H9 (cell line): ENCODE measurements around the gene HOXD13. TPM values are rescaled to one million over a fixed set of nuclear protein-coding genes. Genes with fewer than 3 reads are reported as not detected.

ENCODE experiments used
- DNase-seq: peaks from one replicate; pipeline ENCODE4 v3.0.0-alpha.2; 2017
- H2AFZ ChIP-seq: one replicate; pipeline ENCODE4 v1.6.1; 2013; ENCODE audit warnings: mild to moderate bottlenecking, low read length, control low read depth, moderate library complexity
- H2AK5ac ChIP-seq: 2 replicates; pipeline ENCODE4 v1.6.1; 2013; ENCODE audit warnings: low read length, control low read depth, mixed read lengths; ENCODE audit not compliant: insufficient read length
- H2BK120ac ChIP-seq: one replicate; pipeline ENCODE4 v1.6.1; 2013; ENCODE audit warnings: low read depth, mild to moderate bottlenecking, low read length, control low read depth, inconsistent platforms; ENCODE audit not compliant: poor library complexity, severe bottlenecking
- H2BK12ac ChIP-seq: 2 replicates; pipeline ENCODE4 v1.6.1; 2013; ENCODE audit warnings: low read length, control low read depth, mixed read lengths, low read depth; ENCODE audit not compliant: insufficient read length
- H2BK15ac ChIP-seq: 2 replicates; pipeline ENCODE4 v1.6.1; 2013; ENCODE audit warnings: low read depth, low read length, control low read depth
- H2BK20ac ChIP-seq: one replicate; pipeline ENCODE4 v1.6.1; 2013; ENCODE audit warnings: low read depth, mild to moderate bottlenecking, low read length, control low read depth, inconsistent platforms; ENCODE audit not compliant: poor library complexity, severe bottlenecking
- H2BK5ac ChIP-seq: 2 replicates; pipeline ENCODE4 v1.6.1; 2013; ENCODE audit warnings: low read length, control low read depth, mixed read lengths; ENCODE audit not compliant: insufficient read length
- H3K14ac ChIP-seq: 2 replicates; pipeline ENCODE4 v1.6.1; 2013; ENCODE audit warnings: low read length, control low read depth; ENCODE audit not compliant: insufficient read depth
- H3K18ac ChIP-seq: 2 replicates; pipeline ENCODE4 v1.6.1; 2013; ENCODE audit warnings: low read depth, mild to moderate bottlenecking, mixed read lengths, low read length, control low read depth; ENCODE audit not compliant: insufficient read length
- H3K23ac ChIP-seq: 2 replicates; pipeline ENCODE4 v1.6.1; 2013; ENCODE audit warnings: low read length, control low read depth, mixed read lengths, low read depth; ENCODE audit not compliant: insufficient read length
- H3K23me2 ChIP-seq: 2 replicates; pipeline ENCODE4 v1.6.1; 2013; ENCODE audit warnings: low read depth, mild to moderate bottlenecking, mixed read lengths, low read length, control low read depth; ENCODE audit not compliant: insufficient read length, poor library complexity, severe bottlenecking
- H3K27ac ChIP-seq: 2 replicates; pipeline ENCODE4 v1.5.1; 2013; ENCODE audit warnings: low read length, control low read depth, mixed read lengths, low read depth; ENCODE audit not compliant: insufficient read length
- H3K27me3 ChIP-seq: 2 replicates; pipeline ENCODE4 v1.6.1; 2013; ENCODE audit warnings: low read length, control low read depth, inconsistent platforms; ENCODE audit not compliant: insufficient read depth
- H3K4ac ChIP-seq: 2 replicates; pipeline ENCODE4 v1.6.1; 2013; ENCODE audit warnings: low read depth, mild to moderate bottlenecking, control low read depth, inconsistent platforms, low read length, moderate library complexity
- H3K4me1 ChIP-seq: 2 replicates; pipeline ENCODE4 v1.6.1; 2013; ENCODE audit warnings: low read length, control low read depth, inconsistent platforms; ENCODE audit not compliant: insufficient read depth
- H3K4me2 ChIP-seq: 2 replicates; pipeline ENCODE4 v1.6.1; 2013; ENCODE audit warnings: low read length, control low read depth, mixed read lengths; ENCODE audit not compliant: insufficient read length, insufficient read depth
- H3K56ac ChIP-seq: 2 replicates; pipeline ENCODE4 v1.6.1; 2013; ENCODE audit warnings: low read depth, mild to moderate bottlenecking, mixed read lengths, low read length, control low read depth; ENCODE audit not compliant: insufficient read length
- H3K79me1 ChIP-seq: 2 replicates; pipeline ENCODE4 v1.6.1; 2013; ENCODE audit warnings: low read depth, mild to moderate bottlenecking, moderate library complexity, low read length, control low read depth, inconsistent platforms; ENCODE audit not compliant: insufficient read depth, poor library complexity, severe bottlenecking
- H3K79me2 ChIP-seq: 2 replicates; pipeline ENCODE4 v1.6.1; 2013; ENCODE audit warnings: low read length, control low read depth, inconsistent platforms; ENCODE audit not compliant: insufficient read depth
- H3K9ac ChIP-seq: 2 replicates; pipeline ENCODE4 v1.6.1; 2013; ENCODE audit warnings: low read length, control low read depth, mixed read lengths; ENCODE audit not compliant: insufficient read length; ENCODE audit errors: extremely low read depth
- H3K9me3 ChIP-seq: one replicate; pipeline ENCODE4 v1.6.1; 2013; ENCODE audit warnings: low read depth, low read length, inconsistent platforms; ENCODE audit not compliant: control insufficient read depth
- H3T11ph ChIP-seq: one replicate; pipeline ENCODE4 v1.6.1; 2013; ENCODE audit warnings: mild to moderate bottlenecking, low read length, control low read depth, inconsistent platforms
- H4K20me1 ChIP-seq: one replicate; pipeline ENCODE4 v1.6.1; 2013; ENCODE audit not compliant: control insufficient read depth, insufficient read length, insufficient read depth
- H4K5ac ChIP-seq: 2 replicates; pipeline ENCODE4 v1.6.1; 2013; ENCODE audit warnings: low read depth, mild to moderate bottlenecking, mixed read lengths, low read length, control low read depth; ENCODE audit not compliant: insufficient read length
- H4K8ac ChIP-seq: replicated peaks from 2 replicates; pipeline ENCODE4 v1.6.1; 2013; ENCODE audit warnings: low read length, control low read depth, mixed read lengths, low read depth; ENCODE audit not compliant: insufficient read length
- H4K91ac ChIP-seq: 2 replicates; pipeline ENCODE4 v1.6.1; 2013; ENCODE audit warnings: low read depth, mild to moderate bottlenecking, moderate library complexity, mixed read lengths, low read length, control low read depth; ENCODE audit not compliant: insufficient read length
- H3K27ac Mint-ChIP-seq, 3 experiments: 2 replicates in 2 of 3; 3 replicates in 1 of 3; pipeline ENCODE4 v1.8.0; 2020 to 2021; ENCODE audit warnings: mixed read lengths in 3 of 3, mild to moderate bottlenecking in 1 of 3, moderate library complexity in 1 of 3
- H3K27me3 Mint-ChIP-seq: 2 replicates; pipeline ENCODE4 v1.8.0; 2021; ENCODE audit warnings: low read depth, mild to moderate bottlenecking, moderate library complexity, mixed read lengths
- H3K36me3 Mint-ChIP-seq, 3 experiments: 2 replicates in 2 of 3; 3 replicates in 1 of 3; pipeline ENCODE4 v1.8.0; 2020 to 2021; ENCODE audit warnings: low read depth in 3 of 3, mixed read lengths in 3 of 3; ENCODE audit not compliant: insufficient read depth in 1 of 3
- H3K4me1 Mint-ChIP-seq, 2 experiments: 2 replicates each; pipeline ENCODE4 v1.8.0; 2020; ENCODE audit warnings: mixed read lengths in 2 of 2
- H3K4me3 Mint-ChIP-seq, 2 experiments: 2 replicates in 1 of 2; 3 replicates in 1 of 2; pipeline ENCODE4 v1.8.0; 2020 to 2021; ENCODE audit warnings: mild to moderate bottlenecking in 2 of 2, mixed read lengths in 2 of 2, moderate library complexity in 1 of 2
- H3K9me3 Mint-ChIP-seq, 2 experiments: 2 replicates in 1 of 2; 3 replicates in 1 of 2; pipeline ENCODE4 v1.8.0; 2020; ENCODE audit warnings: mild to moderate bottlenecking in 2 of 2, mixed read lengths in 2 of 2, moderate library complexity in 1 of 2
- WGBS: extraction: QIAGEN DNeasy Blood & Tissue Kit; methylation state at CpG from one replicate; pipeline ENCODE4 v1.1.7; 2013; ENCODE audit warnings: missing lambda C conversion rate, low lambda C conversion rate, mixed read lengths; ENCODE audit not compliant: insufficient read length; ENCODE audit errors: extremely low coverage; 5-methylcytosine and 5-hydroxymethylcytosine counted together
- total RNA-seq: library from RNA; stranded (reverse); gene quantifications from 2 replicates; pipeline ENCODE4 v1.2.1, GENCODE V29; 2021
- TF ChIP-seq, protein P1 (sequence below): fragments of 200-600 bp; sonication (generic); conservative IDR thresholded peaks from 3 replicates; pipeline ENCODE4 v1.8.0; 2021; ENCODE audit warnings: antibody characterized with exemption, mild to moderate bottlenecking

The HOXD13 gene
- total RNA-seq, 1 experiment from 2014 or later: not detected

DNA sequence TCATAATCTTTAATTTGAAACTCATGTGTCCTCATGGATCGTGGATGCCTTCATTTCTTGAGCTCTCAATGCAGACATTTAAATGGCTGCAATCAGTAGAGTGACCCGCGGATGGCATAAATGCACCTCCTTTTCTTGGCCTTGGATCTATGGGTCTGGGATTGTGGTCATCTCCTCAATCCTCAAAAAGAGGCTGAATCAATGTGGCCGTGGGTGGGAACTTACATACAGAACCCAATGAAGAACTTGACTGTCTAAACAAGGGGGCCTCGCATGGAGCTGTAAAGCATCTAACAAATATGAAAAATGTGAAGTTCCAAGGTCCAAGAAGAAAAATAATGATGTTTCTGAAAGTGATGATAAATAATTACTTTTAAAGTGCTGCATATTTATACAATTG lies 2.9 kb downstream of the HOXD13 start:
- no peak overlapping the region for H3K4me2 ChIP-seq
- peaks cover 0 to 3% (median 0%) of the 10 kb centered on the region in 3 experiments; a peak in 2 of 7 replicates for H3K36me3 Mint-ChIP-seq

More for the DNA sequence above, 2.9 kb downstream of the HOXD13 start:
- Histone ChIP-seq H3K79me1 (no peaks in the 10 kb centered on the region), H3K9ac (no peak overlapping the region), H3K4me1 (peaks cover 6% of the 10 kb centered on the region), H3K23ac (no peak overlapping the region), H3K18ac (no peak overlapping the region), H3K9me3 (no peaks in the 10 kb centered on the region), H4K8ac (no peak overlapping the region), H2BK120ac (no peak overlapping the region), H3K4ac (no peak overlapping the region), H2BK5ac (no peak overlapping the region), H4K5ac (no peak overlapping the region), H3T11ph (no peak overlapping the region), H3K23me2 (peaks cover 5% of the 10 kb centered on the region), H3K14ac (no peak overlapping the region), H2AFZ (no peak overlapping the region), H3K27me3 (peaks cover 83% of the 10 kb centered on the region), H2BK15ac (no peak overlapping the region), H2BK20ac (no peak overlapping the region), H4K91ac (no peak overlapping the region), H2AK5ac (no peak overlapping the region), H3K27ac (no peak overlapping the region), H3K56ac (no peak overlapping the region), H2BK12ac (no peak overlapping the region), H3K79me2 (no peaks in the 10 kb centered on the region), H4K20me1 (no peaks in the 10 kb centered on the region)
- peaks cover 30 to 44% of the 10 kb centered on the region in 2 experiments for H3K4me1 Mint-ChIP-seq
- no CpG with 5 or more reads among the region's 5 CpGs for WGBS
- no peak overlapping the region for H3K27ac Mint-ChIP-seq
- H3K9me3 Mint-ChIP-seq: peaks cover 4 to 28% of the 10 kb centered on the region in 2 experiments; a peak in 4 of 5 replicates
- TF ChIP-seq, protein P1, sequence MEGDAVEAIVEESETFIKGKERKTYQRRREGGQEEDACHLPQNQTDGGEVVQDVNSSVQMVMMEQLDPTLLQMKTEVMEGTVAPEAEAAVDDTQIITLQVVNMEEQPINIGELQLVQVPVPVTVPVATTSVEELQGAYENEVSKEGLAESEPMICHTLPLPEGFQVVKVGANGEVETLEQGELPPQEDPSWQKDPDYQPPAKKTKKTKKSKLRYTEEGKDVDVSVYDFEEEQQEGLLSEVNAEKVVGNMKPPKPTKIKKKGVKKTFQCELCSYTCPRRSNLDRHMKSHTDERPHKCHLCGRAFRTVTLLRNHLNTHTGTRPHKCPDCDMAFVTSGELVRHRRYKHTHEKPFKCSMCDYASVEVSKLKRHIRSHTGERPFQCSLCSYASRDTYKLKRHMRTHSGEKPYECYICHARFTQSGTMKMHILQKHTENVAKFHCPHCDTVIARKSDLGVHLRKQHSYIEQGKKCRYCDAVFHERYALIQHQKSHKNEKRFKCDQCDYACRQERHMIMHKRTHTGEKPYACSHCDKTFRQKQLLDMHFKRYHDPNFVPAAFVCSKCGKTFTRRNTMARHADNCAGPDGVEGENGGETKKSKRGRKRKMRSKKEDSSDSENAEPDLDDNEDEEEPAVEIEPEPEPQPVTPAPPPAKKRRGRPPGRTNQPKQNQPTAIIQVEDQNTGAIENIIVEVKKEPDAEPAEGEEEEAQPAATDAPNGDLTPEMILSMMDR: no peak
- H3K27me3 Mint-ChIP-seq: peaks cover 97% of the 10 kb centered on the region
- DNase-seq: no peak
- no peak overlapping the region; a peak in 1 of 5 replicates for H3K4me3 Mint-ChIP-seq
